DMS114 treated with DMSO at 0.1 percent for 48 hours (cell line): ENCODE measurements around the gene CYP27A1.

ENCODE experiments used
- DNase-seq: peaks from one replicate; lab custom pipeline; 2025; ENCODE audit not compliant: unreplicated experiment; lab: John Stamatoyannopoulos, UW

CYP27A1 gene

GRCh38 chr2:218781691-218782527 is at the start of gene CYP27A1:
Gene CYP27A1 (plus strand): TSS chr2:218782147. CDS start chr2:218782183, 36 bp downstream.
- DNase-seq = no peak

- no peak for DNase-seq
Observed at GRCh38 chr2:218732761-218733158, 49.2 kb upstream of the CYP27A1 start.

GRCh38 chr2:218733171-218734021 is 48.6 kb upstream of the CYP27A1 start:
- DNase-seq = no peak

- DNase-seq = no peak
Observed at GRCh38 chr2:218734190-218734975, 47.6 kb upstream of the CYP27A1 start.

- DNase-seq = no peak
Observed at GRCh38 chr2:218736531-218736930, 45.4 kb upstream of the CYP27A1 start.

GRCh38 chr2:218743068-218743467 is 38.9 kb upstream of the CYP27A1 start:
- DNase-seq = no peak

- no peak for DNase-seq
Observed at GRCh38 chr2:218744615-218745014, 37.3 kb upstream of the CYP27A1 start.

- no peak for DNase-seq
Observed at GRCh38 chr2:218745160-218745558, 36.8 kb upstream of the CYP27A1 start.

- no peak for DNase-seq
Observed at GRCh38 chr2:218745559-218746469, 36.1 kb upstream of the CYP27A1 start.

GRCh38 chr2:218746470-218746795 is 35.5 kb upstream of the CYP27A1 start:
- DNase-seq = no peak

- DNase-seq = no peak
Observed at GRCh38 chr2:218746960-218747359, 35.0 kb upstream of the CYP27A1 start.

- DNase-seq = no peak
Observed at GRCh38 chr2:218748741-218749441, 33.1 kb upstream of the CYP27A1 start.

GRCh38 chr2:218754201-218754600 is 27.7 kb upstream of the CYP27A1 start:
- no peak for DNase-seq

- DNase-seq = no peak
Observed at GRCh38 chr2:218754781-218755180, 27.2 kb upstream of the CYP27A1 start.

- DNase-seq = no peak
Observed at GRCh38 chr2:218755198-218755566, 26.8 kb upstream of the CYP27A1 start.

- no peak for DNase-seq
Observed at GRCh38 chr2:218755567-218756404, 26.2 kb upstream of the CYP27A1 start.

- DNase-seq = no peak
Observed at GRCh38 chr2:218756599-218757377, 25.2 kb upstream of the CYP27A1 start.

GRCh38 chr2:218761795-218762194 is 20.2 kb upstream of the CYP27A1 start:
- DNase-seq = no peak
